ENCODE data around the gene OTUB1.

DNA sequence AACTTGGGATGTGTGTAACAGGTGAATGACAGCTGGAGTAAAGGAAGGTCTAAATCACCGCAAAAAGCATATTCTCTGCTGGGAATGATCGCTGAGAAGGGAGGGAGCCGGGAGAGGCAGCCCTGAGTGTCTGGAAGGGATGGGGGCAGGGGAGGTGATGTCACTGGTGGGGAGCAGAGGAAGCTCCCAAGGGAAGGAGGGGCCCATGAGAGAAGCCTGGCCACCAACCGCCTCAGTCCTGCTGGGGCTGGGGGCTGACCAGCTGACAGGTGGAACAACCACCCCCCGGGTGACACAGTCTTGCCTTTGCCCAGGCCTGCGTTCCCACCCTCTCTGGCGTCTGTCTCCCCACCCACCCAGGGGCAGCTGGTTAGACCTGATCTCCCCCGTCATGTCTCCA lies 43.5 kb downstream of the OTUB1 start:
- TF ChIP-seq, protein P1, sequence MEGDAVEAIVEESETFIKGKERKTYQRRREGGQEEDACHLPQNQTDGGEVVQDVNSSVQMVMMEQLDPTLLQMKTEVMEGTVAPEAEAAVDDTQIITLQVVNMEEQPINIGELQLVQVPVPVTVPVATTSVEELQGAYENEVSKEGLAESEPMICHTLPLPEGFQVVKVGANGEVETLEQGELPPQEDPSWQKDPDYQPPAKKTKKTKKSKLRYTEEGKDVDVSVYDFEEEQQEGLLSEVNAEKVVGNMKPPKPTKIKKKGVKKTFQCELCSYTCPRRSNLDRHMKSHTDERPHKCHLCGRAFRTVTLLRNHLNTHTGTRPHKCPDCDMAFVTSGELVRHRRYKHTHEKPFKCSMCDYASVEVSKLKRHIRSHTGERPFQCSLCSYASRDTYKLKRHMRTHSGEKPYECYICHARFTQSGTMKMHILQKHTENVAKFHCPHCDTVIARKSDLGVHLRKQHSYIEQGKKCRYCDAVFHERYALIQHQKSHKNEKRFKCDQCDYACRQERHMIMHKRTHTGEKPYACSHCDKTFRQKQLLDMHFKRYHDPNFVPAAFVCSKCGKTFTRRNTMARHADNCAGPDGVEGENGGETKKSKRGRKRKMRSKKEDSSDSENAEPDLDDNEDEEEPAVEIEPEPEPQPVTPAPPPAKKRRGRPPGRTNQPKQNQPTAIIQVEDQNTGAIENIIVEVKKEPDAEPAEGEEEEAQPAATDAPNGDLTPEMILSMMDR (IDR thresholded peaks at IDR 0.05), result no peak
- TF ChIP-seq POLR2A (IDR thresholded peaks at IDR 0.05) (no peak), POLR2AphosphoS5 (IDR thresholded peaks at IDR 0.05) (no peak)
